Neutrophil (primary cell): Measurements from ENCODE around the gene REEP6.

Experiments
- H3K27ac ChIP-seq: fragments of 200-600 bp; sonication (generic); 2 replicates; pipeline ENCODE4 v1.5.1; 2016; ENCODE audit warnings: mild to moderate bottlenecking, moderate library complexity
- H3K27me3 ChIP-seq: fragments of 200-600 bp; sonication (generic); 2 replicates; pipeline ENCODE4 v1.6.0; 2016; ENCODE audit warnings: mild to moderate bottlenecking
- H3K36me3 ChIP-seq: fragments of 200-600 bp; sonication (generic); 2 replicates; pipeline ENCODE4 v1.5.1; 2017
- H3K4me1 ChIP-seq, 2 experiments: fragments of 200-600 bp in 1 of 2; sonication (generic) in 1 of 2; 1 replicate in 1 of 2; 2 replicates in 1 of 2; pipeline versions ENCODE4 v1.5.1 to v1.6.1; 2013 to 2016; ENCODE audit warnings: low read depth in 1 of 2, low read length in 1 of 2, mild to moderate bottlenecking in 1 of 2, moderate library complexity in 1 of 2; ENCODE audit not compliant: control insufficient read depth in 1 of 2, insufficient read depth in 1 of 2
- H3K4me3 ChIP-seq, 2 experiments: fragments of 200-600 bp in 1 of 2; sonication (generic) in 1 of 2; 1 replicate in 1 of 2; 2 replicates in 1 of 2; pipeline ENCODE4 v1.5.1; 2013 to 2016; ENCODE audit warnings: low read depth in 1 of 2, low read length in 1 of 2, mild to moderate bottlenecking in 1 of 2, moderate library complexity in 1 of 2
- H3K9me3 ChIP-seq: fragments of 200-600 bp; sonication (generic); 2 replicates; pipeline ENCODE4 v1.5.1; 2016
- CTCF ChIP-seq: fragments of 200-600 bp; sonication (generic); IDR thresholded peaks from 2 replicates; pipeline ENCODE4 v1.5.1; 2016; ENCODE audit warnings: antibody characterized with exemption

Gene REEP6

GRCh38 chr19:1494115-1494815 is 3.3 kb downstream of the REEP6 start:
- Histone ChIP-seq H3K4me1 (peaks cover 18 to 21% of the 10 kb centered on the region in 2 experiments), H3K27ac (no peak overlapping the region), H3K36me3 (no peaks in the 10 kb centered on the region), H3K4me3 (no peak overlapping the region), H3K27me3 (peaks cover 77% of the 10 kb centered on the region), H3K9me3 (peaks cover 8% of the 10 kb centered on the region)
- no peak for TF ChIP-seq CTCF

- Histone ChIP-seq H3K27me3 (peaks cover 68% of the 10 kb centered on the region), H3K9me3 (peaks cover 8% of the 10 kb centered on the region), H3K4me3 (no peak overlapping the region), H3K27ac (no peak overlapping the region), H3K4me1 (peaks cover 13 to 14% of the 10 kb centered on the region in 2 experiments), H3K36me3 (no peaks in the 10 kb centered on the region)
- TF ChIP-seq CTCF: no peak
Observed at GRCh38 chr19:1495051-1495798, 4.2 kb downstream of the REEP6 start.

- Histone ChIP-seq H3K27ac (no peak overlapping the region), H3K9me3 (peaks cover 1% of the 10 kb centered on the region), H3K27me3 (peaks cover 62% of the 10 kb centered on the region), H3K4me1 (peaks cover 5 to 8% of the 10 kb centered on the region in 2 experiments), H3K36me3 (no peaks in the 10 kb centered on the region), H3K4me3 (no peak overlapping the region)
- TF ChIP-seq CTCF: no peak
Observed at GRCh38 chr19:1495799-1496713, 5.1 kb downstream of the REEP6 start.

GRCh38 chr19:1496714-1497577 is 6.0 kb downstream of the REEP6 start:
- Histone ChIP-seq H3K27me3 (peaks cover 62% of the 10 kb centered on the region), H3K27ac (no peak overlapping the region), H3K9me3 (no peaks in the 10 kb centered on the region), H3K4me3 (no peak overlapping the region), H3K4me1 (peaks cover 0 to 5% of the 10 kb centered on the region in 2 experiments), H3K36me3 (no peaks in the 10 kb centered on the region)
- TF ChIP-seq CTCF: no peak
